Ishikawa (cell line): ENCODE results near the gene TSPAN15.

ENCODE experiments used
- CEBPB ChIP-seq: IDR thresholded peaks from 2 replicates; pipeline ENCODE4 v1.6.1; 2012
- CREB1 ChIP-seq: IDR thresholded peaks from 2 replicates; pipeline ENCODE4 v1.6.1; 2012; ENCODE audit warnings: low read depth
- EGR1 ChIP-seq: IDR thresholded peaks from 2 replicates; pipeline ENCODE4 v1.6.1; 2012
- FOXM1 ChIP-seq: IDR thresholded peaks from 2 replicates; pipeline ENCODE4 v1.6.1; 2012; ENCODE audit warnings: low read depth, borderline replicate concordance
- MAX ChIP-seq: IDR thresholded peaks from 2 replicates; pipeline ENCODE4 v1.6.1; 2012
- NFIC ChIP-seq: IDR thresholded peaks from 2 replicates; pipeline ENCODE4 v1.6.1; 2012
- RAD21 ChIP-seq: IDR thresholded peaks from 2 replicates; pipeline ENCODE4 v1.6.1; 2012; ENCODE audit warnings: low read depth
- REST ChIP-seq: IDR thresholded peaks from 2 replicates; pipeline ENCODE4 v1.6.1; 2012; ENCODE audit warnings: low read depth, mild to moderate bottlenecking
- TAF1 ChIP-seq: IDR thresholded peaks from 2 replicates; pipeline ENCODE4 v1.6.1; 2012; ENCODE audit warnings: low read depth, mild to moderate bottlenecking
- TCF12 ChIP-seq: IDR thresholded peaks from 2 replicates; pipeline ENCODE4 v1.6.1; 2012; ENCODE audit warnings: low read depth
- TEAD4 ChIP-seq: IDR thresholded peaks from 2 replicates; pipeline ENCODE4 v1.6.1; 2012
- USF1 ChIP-seq: IDR thresholded peaks from 2 replicates; pipeline ENCODE4 v1.6.1; 2012
- YY1 ChIP-seq: IDR thresholded peaks from 2 replicates; pipeline ENCODE4 v1.6.1; 2012; ENCODE audit warnings: low read depth
- ZBTB7A ChIP-seq: IDR thresholded peaks from 2 replicates; pipeline ENCODE4 v1.6.1; 2012; ENCODE audit warnings: low read depth

Gene TSPAN15

GRCh38 chr10:69479240-69480067 is 28.2 kb downstream of the TSPAN15 start:
- TF ChIP-seq TCF12 (no peak), MAX (no peak), TAF1 (no peak), USF1 (no peak), YY1 (no peak)

GRCh38 chr10:69480068-69480412 is 28.8 kb downstream of the TSPAN15 start:
- TF ChIP-seq CEBPB: no peak
- no peak for TF ChIP-seq TAF1

- no peak for TF ChIP-seq TAF1
- no peak for TF ChIP-seq MAX
- no peak for TF ChIP-seq RAD21
- no peak for TF ChIP-seq USF1
Observed at GRCh38 chr10:69481305-69481704, 30.0 kb downstream of the TSPAN15 start.

- no peak for TF ChIP-seq RAD21
- TF ChIP-seq NFIC: no peak
- no peak for TF ChIP-seq MAX
- no peak for TF ChIP-seq EGR1
- TF ChIP-seq YY1: no peak
- no peak for TF ChIP-seq CREB1
- no peak for TF ChIP-seq TEAD4
- TF ChIP-seq REST: no peak
- no peak for TF ChIP-seq ZBTB7A
Observed at GRCh38 chr10:69481811-69482524, 30.7 kb downstream of the TSPAN15 start.

- TF ChIP-seq CEBPB (no peak), CREB1 (no peak), REST (no peak), TEAD4 (no peak), EGR1 (no peak)
Observed at GRCh38 chr10:69483963-69484362, 32.7 kb downstream of the TSPAN15 start.

- TF ChIP-seq YY1 (no peak), EGR1 (no peak), MAX (no peak), TAF1 (no peak), CREB1 (no peak), USF1 (no peak), CEBPB (no peak), FOXM1 (no peak), ZBTB7A (no peak), TEAD4 (no peak)
Observed at GRCh38 chr10:69484736-69485135, 33.5 kb downstream of the TSPAN15 start.
